ENCODE results near the gene LOC128125822.

The LOC128125822 gene

GRCh38 chr6:63592886-63593285 lies 20.6 kb downstream of the LOC128125822 start:
- Histone ChIP-seq H3K9me3 (ENCODE audit: control insufficient read depth, low read length) (no peaks in the 10 kb centered on the region), H3K4me3 (ENCODE audit: low read length) (no peak overlapping the region), H3K36me3 (ENCODE audit: control insufficient read depth, insufficient read depth, low read length) (no peaks in the 10 kb centered on the region), H3K27me3 (ENCODE audit: control insufficient read depth, insufficient read depth, low read length) (no peaks in the 10 kb centered on the region), H3K9ac (ENCODE audit: low read length) (no peak overlapping the region), H3K4me1 (ENCODE audit: control insufficient read depth, insufficient read depth, low read length) (no peaks in the 10 kb centered on the region)

- Histone ChIP-seq H3K9ac (ENCODE audit: low read length) (peak overlapping the region; percentile 61), H3K4me1 (ENCODE audit: control insufficient read depth, insufficient read depth, low read length) (no peaks in the 10 kb centered on the region), H3K9me3 (ENCODE audit: control insufficient read depth, low read length) (no peaks in the 10 kb centered on the region), H3K4me3 (ENCODE audit: low read length) (no peak overlapping the region), H3K27me3 (ENCODE audit: control insufficient read depth, insufficient read depth, low read length) (no peaks in the 10 kb centered on the region), H3K36me3 (ENCODE audit: control insufficient read depth, insufficient read depth, low read length) (no peaks in the 10 kb centered on the region)
Observed at GRCh38 chr6:63597141-63598048, 25.1 kb downstream of the LOC128125822 start.

- Histone ChIP-seq H3K9me3 (ENCODE audit: control insufficient read depth, low read length) (no peaks in the 10 kb centered on the region), H3K4me1 (ENCODE audit: control insufficient read depth, insufficient read depth, low read length) (no peaks in the 10 kb centered on the region), H3K27me3 (ENCODE audit: control insufficient read depth, insufficient read depth, low read length) (no peaks in the 10 kb centered on the region), H3K9ac (ENCODE audit: low read length) (peak overlapping the region; percentile 61), H3K4me3 (ENCODE audit: low read length) (peak overlapping the region; percentile 49), H3K36me3 (ENCODE audit: control insufficient read depth, insufficient read depth, low read length) (no peaks in the 10 kb centered on the region)
Observed at GRCh38 chr6:63598049-63599036, 26.1 kb downstream of the LOC128125822 start.

GRCh38 chr6:63599243-63599642 lies 27.0 kb downstream of the LOC128125822 start:
- no peaks in the 10 kb centered on the region for H3K27me3 ChIP-seq (ENCODE audit: control insufficient read depth, insufficient read depth, low read length)
- no peaks in the 10 kb centered on the region for H3K4me1 ChIP-seq (ENCODE audit: control insufficient read depth, insufficient read depth, low read length)
- no peaks in the 10 kb centered on the region for H3K9me3 ChIP-seq (ENCODE audit: control insufficient read depth, low read length)
- no peak overlapping the region for H3K4me3 ChIP-seq (ENCODE audit: low read length)
- H3K36me3 ChIP-seq (ENCODE audit: control insufficient read depth, insufficient read depth, low read length) = no peaks in the 10 kb centered on the region
- H3K9ac ChIP-seq (ENCODE audit: low read length) = no peak overlapping the region

GRCh38 chr6:63600136-63600535 lies 27.9 kb downstream of the LOC128125822 start:
- Histone ChIP-seq H3K27me3 (ENCODE audit: control insufficient read depth, insufficient read depth, low read length) (no peaks in the 10 kb centered on the region), H3K4me3 (ENCODE audit: low read length) (no peak overlapping the region), H3K9ac (ENCODE audit: low read length) (no peak overlapping the region), H3K9me3 (ENCODE audit: control insufficient read depth, low read length) (no peaks in the 10 kb centered on the region), H3K36me3 (ENCODE audit: control insufficient read depth, insufficient read depth, low read length) (no peaks in the 10 kb centered on the region), H3K4me1 (ENCODE audit: control insufficient read depth, insufficient read depth, low read length) (no peaks in the 10 kb centered on the region)

- Histone ChIP-seq H3K4me3 (ENCODE audit: low read length) (no peak overlapping the region), H3K9ac (ENCODE audit: low read length) (no peak overlapping the region), H3K9me3 (ENCODE audit: control insufficient read depth, low read length) (no peaks in the 10 kb centered on the region), H3K4me1 (ENCODE audit: control insufficient read depth, insufficient read depth, low read length) (peaks cover 6% of the 10 kb centered on the region), H3K36me3 (ENCODE audit: control insufficient read depth, insufficient read depth, low read length) (no peaks in the 10 kb centered on the region), H3K27me3 (ENCODE audit: control insufficient read depth, insufficient read depth, low read length) (no peaks in the 10 kb centered on the region)
Observed at GRCh38 chr6:63609231-63609630, 37.0 kb downstream of the LOC128125822 start.

- Histone ChIP-seq H3K4me1 (ENCODE audit: control insufficient read depth, insufficient read depth, low read length) (peaks cover 6% of the 10 kb centered on the region), H3K27me3 (ENCODE audit: control insufficient read depth, insufficient read depth, low read length) (no peaks in the 10 kb centered on the region), H3K9me3 (ENCODE audit: control insufficient read depth, low read length) (no peaks in the 10 kb centered on the region), H3K36me3 (ENCODE audit: control insufficient read depth, insufficient read depth, low read length) (no peaks in the 10 kb centered on the region), H3K4me3 (ENCODE audit: low read length) (no peak overlapping the region), H3K9ac (ENCODE audit: low read length) (no peak overlapping the region)
Observed at GRCh38 chr6:63610944-63611343, 38.7 kb downstream of the LOC128125822 start.

- H3K9ac ChIP-seq (ENCODE audit: low read length) = no peak overlapping the region
- H3K27me3 ChIP-seq (ENCODE audit: control insufficient read depth, insufficient read depth, low read length) = no peaks in the 10 kb centered on the region
- peaks cover 6% of the 10 kb centered on the region for H3K4me1 ChIP-seq (ENCODE audit: control insufficient read depth, insufficient read depth, low read length)
- no peaks in the 10 kb centered on the region for H3K36me3 ChIP-seq (ENCODE audit: control insufficient read depth, insufficient read depth, low read length)
- H3K9me3 ChIP-seq (ENCODE audit: control insufficient read depth, low read length) = no peaks in the 10 kb centered on the region
- no peak overlapping the region for H3K4me3 ChIP-seq (ENCODE audit: low read length)
Observed at GRCh38 chr6:63611560-63611959, 39.3 kb downstream of the LOC128125822 start.

- H3K4me3 ChIP-seq (ENCODE audit: low read length) = no peak overlapping the region
- no peak overlapping the region for H3K9ac ChIP-seq (ENCODE audit: low read length)
- H3K36me3 ChIP-seq (ENCODE audit: control insufficient read depth, insufficient read depth, low read length) = no peaks in the 10 kb centered on the region
Observed at GRCh38 chr6:63615590-63615989, 43.3 kb downstream of the LOC128125822 start.

More at GRCh38 chr6:63615590-63615989, 43.3 kb downstream of the LOC128125822 start:
- Histone ChIP-seq H3K4me1 (ENCODE audit: control insufficient read depth, insufficient read depth, low read length) (peaks cover 6% of the 10 kb centered on the region), H3K9me3 (ENCODE audit: control insufficient read depth, low read length) (no peaks in the 10 kb centered on the region), H3K27me3 (ENCODE audit: control insufficient read depth, insufficient read depth, low read length) (no peaks in the 10 kb centered on the region)

Data from mucosa of stomach (tissue), 1 donor.